T-helper 1 cell treated with Interleukin-12 subunit alpha and Interleukin-12 subunit beta and Interleukin-4 antibody, amounts not matched to agents 30 ng/mL and 1 ng/mL, for 36 hours (primary cell): Measurements from ENCODE around the gene SEMA3D. TPM values are rescaled to one million over a fixed set of nuclear protein-coding genes. Genes with fewer than 3 reads are reported as not detected.

Experiments used
- intact Hi-C: fragments of 100-400 bp; cut with micrococcal nuclease; formaldehyde crosslinking; loops from one replicate; pipeline ENCODE4 v1.15.1; 2024
- total RNA-seq: library from RNA; stranded (reverse); gene quantifications from 2 replicates; pipeline ENCODE4 v1.2.3, GENCODE V29; 2022

SEMA3D gene
- total RNA-seq, 1 donor from 2014 or later, result not detected

- intact Hi-C loops, result no loop called here
Measured at GRCh38 chr7:85039196-85039923, 147.5 kb downstream of the SEMA3D start.

DNA sequence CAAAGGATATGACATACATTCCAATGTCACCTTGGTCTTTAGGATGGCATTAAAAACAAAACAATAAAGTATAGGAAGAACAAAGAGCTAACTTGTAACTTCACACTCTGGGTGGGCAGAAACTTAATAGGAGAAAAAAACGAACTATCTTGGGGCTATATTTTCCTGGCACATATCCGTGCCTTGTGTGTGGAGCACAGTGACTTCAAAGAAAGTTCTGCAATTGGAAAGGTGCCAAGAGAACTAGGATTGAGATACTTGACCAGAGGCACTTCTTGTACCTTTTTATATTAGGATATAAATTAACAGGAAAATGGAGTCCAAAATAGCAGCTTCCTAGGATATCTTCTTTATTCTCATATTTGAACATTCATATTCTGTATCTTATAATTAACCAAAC lies 148.4 kb downstream of the SEMA3D start:
- intact Hi-C loops, result no loop called here

DNA sequence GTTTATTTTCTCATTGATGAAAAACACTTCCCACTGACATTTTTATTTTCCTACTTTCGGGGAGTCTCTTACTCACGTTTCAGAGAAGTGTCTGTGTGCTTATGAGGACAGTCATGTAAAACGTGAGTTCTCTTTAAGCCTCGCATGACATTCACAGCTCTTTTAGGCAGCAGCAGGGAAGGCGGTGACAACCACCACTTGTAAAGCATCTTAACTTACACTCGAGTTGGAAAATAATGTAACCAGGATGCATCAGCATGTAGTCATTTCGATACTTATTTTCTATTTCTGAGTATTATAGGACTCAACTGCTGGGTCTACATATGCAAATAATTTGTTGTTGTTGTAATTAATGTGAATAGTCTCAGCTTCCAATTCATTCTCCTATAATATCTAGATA lies 153.6 kb downstream of the SEMA3D start:
- intact Hi-C loops, result no loop called here

GRCh38 chr7:85031475-85031874 lies 155.4 kb downstream of the SEMA3D start:
- intact Hi-C loops, result loop anchor here (1.0 kb wide), 1 partner anchor 523 kb away; no protein-coding TSS in a partner anchor

DNA sequence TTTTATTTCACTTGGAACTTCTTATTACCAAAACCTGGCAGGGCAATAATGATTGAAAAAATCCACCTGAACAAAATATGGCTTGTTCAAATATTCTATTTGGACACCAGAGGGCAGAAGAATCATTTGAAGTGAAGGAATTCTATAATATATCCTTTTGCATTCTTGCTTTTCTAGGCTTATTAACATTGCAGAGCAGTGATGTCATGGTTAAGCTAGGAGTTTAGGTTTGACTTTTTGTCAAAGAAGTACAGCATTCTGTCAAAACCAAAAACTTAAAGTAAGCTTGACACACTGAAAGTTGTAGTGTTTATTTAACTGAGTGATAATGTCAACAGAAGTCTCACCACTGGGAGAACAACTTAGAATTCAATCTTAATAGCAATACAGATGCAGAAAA lies 156.0 kb downstream of the SEMA3D start:
- intact Hi-C loops, result loop anchor here (1.0 kb wide), 2 partner anchors 523 to 1438 kb away; no protein-coding TSS in a partner anchor

GRCh38 chr7:85025312-85025756 lies 161.5 kb downstream of the SEMA3D start:
- intact Hi-C loops, result no loop called here

DNA sequence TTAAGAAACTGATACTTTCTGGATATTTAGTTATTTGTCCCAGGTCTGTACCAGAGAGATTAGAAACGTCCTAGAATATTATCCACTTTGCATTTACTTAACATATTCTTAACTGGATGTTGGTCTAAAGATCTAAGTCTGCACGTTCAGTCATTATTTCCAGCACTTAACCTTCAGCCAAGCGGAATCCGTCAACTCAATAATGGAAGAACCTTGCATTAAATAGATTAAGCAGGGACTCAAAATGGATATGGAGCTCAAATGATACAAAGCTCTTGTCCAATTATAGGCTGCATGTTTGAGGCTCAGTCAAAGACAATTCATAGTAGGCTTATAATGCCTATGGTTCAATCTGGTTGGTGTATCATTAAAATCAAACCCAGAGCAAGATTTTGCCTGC lies 162.9 kb downstream of the SEMA3D start:
- intact Hi-C loops, result loop anchor here (1.0 to 5.0 kb wide), 5 partner anchors 407 to 1613 kb away; partner anchors contain the start of gene SEMA3A

- intact Hi-C loops, result loop anchor here (1.0 to 5.0 kb wide), 5 partner anchors 406 to 1612 kb away; partner anchors contain the start of gene SEMA3A
Measured at GRCh38 chr7:85023066-85023712, 163.7 kb downstream of the SEMA3D start.

- intact Hi-C loops, result loop anchor here (2.0 to 5.0 kb wide), 3 partner anchors 405 to 1611 kb away; partner anchors contain the start of gene SEMA3A
Measured at GRCh38 chr7:85022064-85022697, 164.7 kb downstream of the SEMA3D start.

DNA sequence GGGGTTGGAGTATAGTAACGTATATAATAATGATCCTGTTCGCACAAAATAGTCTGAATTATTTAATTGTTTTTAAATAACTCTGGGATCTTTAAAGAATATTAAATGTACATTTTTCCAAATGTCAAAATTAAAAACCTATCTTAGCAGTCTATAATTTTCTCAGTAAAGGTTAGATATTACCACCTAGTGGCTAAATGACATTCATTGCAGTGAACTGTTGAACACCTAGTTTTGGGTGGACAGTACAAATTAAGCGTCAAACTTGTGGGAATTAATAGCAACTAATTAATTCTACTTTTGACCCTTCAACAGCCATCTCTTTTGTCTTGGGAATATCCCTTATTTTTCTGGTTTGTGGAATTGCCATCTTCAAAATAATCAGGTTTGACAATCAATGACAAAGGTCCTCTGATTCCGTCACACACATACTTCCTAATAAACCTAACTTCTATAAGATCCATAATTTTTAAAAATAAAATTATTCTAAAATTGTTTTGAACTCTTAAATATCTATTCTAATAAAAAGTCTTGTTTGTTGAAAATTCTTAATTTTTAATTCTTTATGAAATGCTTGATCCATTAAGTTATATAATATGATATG lies 165.7 kb downstream of the SEMA3D start:
- intact Hi-C loops, result loop anchor here (5.0 kb wide), 2 partner anchors 404 to 829 kb away; partner anchors contain the start of gene SEMA3A

DNA sequence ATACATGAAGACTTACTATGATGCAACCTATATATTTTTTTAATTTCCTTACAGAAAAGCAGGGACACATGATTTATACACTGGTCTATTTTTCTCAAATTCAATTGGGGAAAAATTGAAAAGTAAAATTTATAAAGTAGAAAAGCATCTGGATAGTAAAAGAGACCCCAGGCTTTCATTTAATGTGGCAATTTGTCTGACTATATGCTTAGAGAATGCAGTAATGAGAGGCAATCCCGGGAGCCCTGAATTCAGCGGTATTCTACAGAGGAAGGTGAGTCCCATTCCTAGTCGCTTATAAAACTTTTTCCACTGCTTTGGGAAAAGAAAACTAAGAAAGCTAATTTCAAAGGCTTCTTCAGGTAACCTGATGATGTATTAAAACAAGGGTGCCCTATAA lies 167.1 kb downstream of the SEMA3D start:
- intact Hi-C loops, result loop anchor here (5.0 kb wide), 2 partner anchors 402 to 827 kb away; partner anchors contain the start of gene SEMA3A

GRCh38 chr7:85019176-85019575 lies 167.7 kb downstream of the SEMA3D start:
- intact Hi-C loops, result no loop called here

DNA sequence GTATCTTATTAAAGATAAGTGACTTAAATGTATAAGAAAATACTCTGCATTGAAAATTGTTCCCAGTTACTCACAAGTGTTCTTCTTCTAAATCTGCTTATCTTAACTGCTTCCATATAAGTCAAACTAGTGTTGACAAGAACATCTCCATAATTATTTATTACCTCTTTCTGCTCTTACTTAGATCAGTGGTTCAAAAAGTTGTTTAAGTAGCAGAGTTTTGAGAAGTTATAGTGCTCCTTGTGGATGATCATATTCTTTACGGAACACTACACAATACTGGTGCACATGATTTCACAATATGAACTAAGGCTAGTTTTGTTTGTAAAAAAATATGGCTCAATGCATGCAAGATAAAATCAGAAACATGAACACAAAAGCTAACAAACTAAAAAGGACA lies 168.4 kb downstream of the SEMA3D start:
- intact Hi-C loops, result no loop called here

GRCh38 chr7:85016286-85016685 lies 170.6 kb downstream of the SEMA3D start:
- intact Hi-C loops, result no loop called here

DNA sequence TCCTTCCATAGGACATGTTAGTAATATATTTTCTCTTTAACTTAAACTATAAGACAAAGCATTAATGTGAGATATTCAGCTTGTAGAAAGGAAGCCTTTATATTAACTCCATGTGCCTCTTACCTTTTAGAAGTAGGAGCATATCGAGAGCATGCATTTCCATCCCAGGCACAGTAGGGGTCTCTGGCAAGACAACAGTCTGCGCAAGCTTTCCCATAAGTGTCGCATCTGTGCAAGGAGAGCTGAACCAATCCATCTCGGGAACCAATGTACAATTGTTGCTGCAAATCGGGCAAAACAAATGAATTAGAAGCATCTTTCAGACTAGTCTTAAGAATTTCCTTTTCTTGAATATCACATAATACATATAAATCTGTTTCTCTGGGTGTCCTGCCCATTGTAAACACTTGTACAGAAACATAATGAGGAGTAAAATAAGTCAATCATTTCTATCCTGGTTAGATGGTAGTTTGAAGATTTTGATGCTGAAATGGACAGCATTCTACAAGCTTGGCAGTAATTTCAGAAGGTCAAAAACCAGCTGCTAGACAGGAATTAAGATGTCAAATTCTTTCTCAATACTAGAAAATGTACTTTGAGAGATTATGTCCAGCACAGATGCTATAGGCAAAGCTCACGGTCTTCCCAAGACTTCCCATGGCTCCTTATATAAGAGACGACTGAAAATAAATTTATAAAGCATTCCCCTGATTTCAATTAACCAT lies 171.8 kb downstream of the SEMA3D start:
- intact Hi-C loops, result no loop called here

DNA sequence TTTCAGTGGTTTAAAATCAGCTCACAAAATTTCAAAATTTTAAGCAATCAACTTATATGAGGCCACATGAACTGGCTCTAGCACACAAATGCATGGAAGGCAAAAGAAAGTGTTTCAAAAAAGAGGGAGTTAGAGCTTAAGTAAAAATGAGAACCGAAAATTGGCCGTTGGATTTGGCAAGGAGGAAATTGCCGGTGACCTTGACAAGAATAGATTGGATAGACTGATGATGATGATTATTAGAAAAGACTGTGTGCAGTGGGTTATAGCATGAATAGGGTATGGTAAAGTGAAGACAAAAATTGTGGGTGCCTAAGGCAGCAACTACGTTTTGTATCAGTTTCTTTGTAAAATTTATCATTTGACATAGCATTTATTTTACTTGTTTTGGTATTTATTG lies 175.7 kb downstream of the SEMA3D start:
- intact Hi-C loops, result no loop called here

- intact Hi-C loops, result no loop called here
Measured at GRCh38 chr7:85010306-85010705, 176.6 kb downstream of the SEMA3D start.

GRCh38 chr7:85006754-85007153 lies 180.1 kb downstream of the SEMA3D start:
- intact Hi-C loops, result no loop called here

- intact Hi-C loops, result no loop called here
Measured at GRCh38 chr7:85004402-85004801, 182.5 kb downstream of the SEMA3D start.

DNA sequence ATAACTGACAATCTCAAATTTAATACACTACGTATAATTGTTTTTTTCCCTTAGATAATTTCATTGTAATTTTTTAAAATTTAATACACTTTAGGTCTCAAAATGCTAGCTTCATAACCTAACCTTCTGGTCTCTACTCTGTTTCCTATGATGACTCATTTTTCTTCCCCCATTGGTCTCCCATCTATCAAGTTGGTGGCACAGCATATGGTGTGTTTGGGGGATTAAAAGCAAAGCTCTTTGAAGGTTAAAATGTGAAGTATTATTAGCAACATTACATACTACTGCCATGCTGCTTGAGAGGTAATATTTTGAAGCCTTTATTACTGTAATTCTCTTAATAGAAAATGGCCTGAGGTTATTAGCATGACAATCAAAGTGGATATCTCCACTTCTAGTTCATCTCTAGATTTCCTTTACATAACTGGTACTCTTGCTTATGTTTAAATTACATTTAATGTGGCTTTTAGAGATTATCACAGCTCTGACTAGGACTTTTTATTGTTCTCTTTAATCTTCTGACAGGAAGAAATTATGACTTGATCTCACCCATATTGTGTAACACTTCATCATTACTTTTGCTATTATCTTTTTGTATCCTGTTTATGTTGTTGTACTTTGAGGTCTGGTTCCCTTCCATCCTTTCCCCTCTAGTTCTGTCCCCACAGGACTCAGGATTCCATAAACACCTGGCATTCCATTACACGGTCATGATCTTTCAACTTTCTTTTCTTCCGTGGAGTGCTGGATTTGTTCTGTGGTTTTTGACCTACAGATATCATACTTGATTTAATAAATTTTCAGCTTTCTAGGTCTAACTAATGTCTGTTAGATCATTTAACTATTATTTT lies 185.1 kb downstream of the SEMA3D start:
- intact Hi-C loops, result no loop called here
